HepG2 (cell line): ENCODE results near the gene USP10. TPM values are rescaled to one million over a fixed set of nuclear protein-coding genes. Genes with fewer than 3 reads are reported as not detected.

Experiments used
- ATAC-seq: fragments of 200-7000 bp; cut with Tn5 transposase; 3 replicates; pipeline ENCODE4 v1.9.1; 2020; ENCODE audit warnings: mild to moderate bottlenecking, moderate library complexity
- BruUV-seq: library from RNA; stranded (reverse); fragments of 400-500 nt; replicated peaks from 2 replicates; lab custom pipeline; 2021; lab: Mats Ljungman, UMichigan
- CTCF ChIA-PET: fragments of 300-600 bp; formaldehyde crosslinking; extraction: SDS; loops from one replicate; lab custom pipeline; 2021; ENCODE audit warnings: low total read pairs, inconsistent platforms, low intra/inter-chr PET ratio; lab: Yijun Ruan, JAX
- POLR2A ChIA-PET: fragments of 350-600 bp; sonication (Branson Sonifier 250); formaldehyde crosslinking; loops from one replicate; lab custom pipeline; 2020; ENCODE audit warnings: antibody characterized with exemption, inconsistent platforms; lab: Yijun Ruan, JAX
- DNase-seq: peaks from one replicate; pipeline ENCODE4 v3.0.0-alpha.2; 2015; ENCODE audit warnings: low spot score
- FAIRE-seq: peaks from 3 replicates; lab custom pipeline; 2011; peaks lifted over from hg19 to GRCh38; lab: Jason Lieb, UNC
- H2AFZ ChIP-seq: one replicate; pipeline ENCODE4 v1.6.1; 2011; ENCODE audit warnings: low read length, inconsistent platforms
- H3K27ac ChIP-seq: fragments of 300-600 bp; 3 replicates; pipeline ENCODE4 v1.8.0; 2011; ENCODE audit warnings: mixed run types, mild to moderate bottlenecking, mixed read lengths, low read length, inconsistent platforms; ENCODE audit not compliant: insufficient read depth; ENCODE audit errors: extremely low read length
- H3K27me3 ChIP-seq, 2 experiments: fragments of 200-600 bp in 1 of 2; 2 replicates in 1 of 2; 3 replicates in 1 of 2; pipeline versions ENCODE4 v1.6.0 to v1.8.0; 2011; ENCODE audit warnings: low read length in 2 of 2, mild to moderate bottlenecking in 2 of 2, moderate library complexity in 2 of 2, inconsistent platforms in 1 of 2; ENCODE audit not compliant: insufficient read depth in 2 of 2, control insufficient read depth in 1 of 2
- H3K36me3 ChIP-seq, 2 experiments: fragments of 200-600 bp in 1 of 2; replicated peaks in 1 of 2; 2 replicates in 1 of 2; 3 replicates in 1 of 2; pipeline versions ENCODE4 v1.5.1 to v1.8.0; 2011; ENCODE audit warnings: low read length in 2 of 2, inconsistent platforms in 1 of 2; ENCODE audit not compliant: insufficient read depth in 2 of 2, control insufficient read depth in 1 of 2
- H3K4me1 ChIP-seq: 2 replicates; pipeline ENCODE4 v1.5.1; 2012; ENCODE audit warnings: low read length, inconsistent platforms; ENCODE audit not compliant: insufficient read depth
- H3K4me2 ChIP-seq: 2 replicates; pipeline ENCODE4 v1.6.0; 2011; ENCODE audit warnings: low read depth, low read length, inconsistent platforms
- H3K4me3 ChIP-seq, 3 experiments: fragments of 200-600 bp in 1 of 3; sonication (generic), shearing (Covaris generic) in 1 of 3; replicated peaks in 1 of 3; 2 replicates each; pipeline ENCODE4 v1.5.1; 2011 to 2016; ENCODE audit warnings: low read length in 3 of 3, inconsistent platforms in 2 of 3, low read depth in 2 of 3, mild to moderate bottlenecking in 2 of 3, control low read depth in 1 of 3, mixed read lengths in 1 of 3; ENCODE audit not compliant: insufficient read depth in 1 of 3
- H3K79me2 ChIP-seq: one replicate; pipeline ENCODE4 v1.6.1; 2011; ENCODE audit warnings: low read length, inconsistent platforms; ENCODE audit not compliant: insufficient read depth
- H3K9ac ChIP-seq: 2 replicates; pipeline ENCODE4 v1.6.0; 2011; ENCODE audit warnings: mild to moderate bottlenecking, low read depth, low read length, inconsistent platforms; ENCODE audit not compliant: insufficient read depth
- H3K9me3 ChIP-seq: 2 replicates; pipeline ENCODE4 v1.5.1; 2012; ENCODE audit warnings: mild to moderate bottlenecking, low read length
- H4K20me1 ChIP-seq: 2 replicates; pipeline ENCODE4 v1.6.0; 2011; ENCODE audit warnings: inconsistent platforms, mild to moderate bottlenecking, low read length, moderate library complexity; ENCODE audit not compliant: insufficient read depth
- MAFK ChIP-seq, 2 experiments: IDR thresholded peaks in 1 of 2; conservative IDR thresholded peaks in 1 of 2; 2 replicates each; pipeline ENCODE4 v1.6.1; 2011; ENCODE audit warnings: improper control_type of control experiment in 2 of 2, low read length in 2 of 2
- MLLT10 ChIP-seq: sonication (generic); formaldehyde crosslinking; IDR thresholded peaks from 2 replicates; pipeline ENCODE4 v1.4.0; 2020; ENCODE audit warnings: missing genetic modification reagents
- NAIF1 ChIP-seq: sonication (generic); formaldehyde crosslinking; IDR thresholded peaks from 2 replicates; pipeline ENCODE4 v1.5.0; 2020; ENCODE audit warnings: mild to moderate bottlenecking, missing genetic modification reagents, borderline replicate concordance
- PHB2 ChIP-seq: fragments of 450-650 bp; IDR thresholded peaks from 2 replicates; pipeline ENCODE4 v1.6.1; 2018; ENCODE audit not compliant: partially characterized antibody
- ZBTB33 ChIP-seq: sonication (generic); formaldehyde crosslinking; IDR thresholded peaks from 2 replicates; pipeline ENCODE4 v1.4.0; 2020; ENCODE audit warnings: missing genetic modification reagents
- ZNF121 ChIP-seq: sonication (generic); formaldehyde crosslinking; IDR thresholded peaks from 2 replicates; pipeline ENCODE4 v1.5.0; 2020; ENCODE audit warnings: mild to moderate bottlenecking, missing genetic modification reagents
- WGBS: methylation state at CpG from one replicate; pipeline ENCODE4 v1.1.6; 2017; ENCODE audit warnings: low lambda C conversion rate; 5-methylcytosine and 5-hydroxymethylcytosine counted together
- in situ Hi-C: cut with HindIII; loops from 2 replicates; pipeline ENCODE4 v1.10.0; 2017; ENCODE audit warnings: low pct_unique_long_range_greater_than_20kb; ENCODE audit not compliant: extremely low pct_ligation_motif_present
- intact Hi-C: fragments of 100-400 bp; cut with micrococcal nuclease; formaldehyde crosslinking; loops from one replicate; pipeline ENCODE4 v1.10.0; 2022; ENCODE audit not compliant: unreplicated experiment
- polyA plus RNA-seq, 8 experiments: library from polyadenylated mRNA; depleted of rRNA in 3 of 8; stranded (reverse) in 7 of 8; unstranded in 1 of 8; fragments of >200 nt; fragmentation: Illumina TruSeq in 4 of 8; extraction: Trizol in 4 of 8; gene quantifications; 2 replicates each; pipeline versions ENCODE4 v1.2.1 to v1.2.3, GENCODE V29; 2011 to 2016; ENCODE audit warnings: low read depth in 4 of 8, missing spikeins in 1 of 8, mixed read lengths in 1 of 8; ENCODE audit not compliant: insufficient read depth in 1 of 8
- total RNA-seq, 5 experiments: library from RNA; depleted of rRNA; stranded (reverse); fragments of >200 nt; fragmentation: Illumina TruSeq; extraction: Trizol; gene quantifications; 2 replicates each; pipeline ENCODE4 v1.2.3, GENCODE V29; 2016; ENCODE audit warnings: low read depth in 1 of 5
- TF ChIP-seq, protein P1 (sequence below): sonication (generic); formaldehyde crosslinking; IDR thresholded peaks from 2 replicates; pipeline ENCODE4 v1.4.0; 2020; ENCODE audit warnings: missing genetic modification reagents, borderline replicate concordance

USP10 gene
- total and polyA plus RNA-seq, 2 of the 13 experiments (the other 11 are each of a cell fraction or from before 2014, with no cell fraction given): 79.1 to 122 TPM

- in situ Hi-C loops: no loop called here
These were observed 47.2 kb upstream of the USP10 start for GRCh38 chr16:84652566-84652965.

DNA sequence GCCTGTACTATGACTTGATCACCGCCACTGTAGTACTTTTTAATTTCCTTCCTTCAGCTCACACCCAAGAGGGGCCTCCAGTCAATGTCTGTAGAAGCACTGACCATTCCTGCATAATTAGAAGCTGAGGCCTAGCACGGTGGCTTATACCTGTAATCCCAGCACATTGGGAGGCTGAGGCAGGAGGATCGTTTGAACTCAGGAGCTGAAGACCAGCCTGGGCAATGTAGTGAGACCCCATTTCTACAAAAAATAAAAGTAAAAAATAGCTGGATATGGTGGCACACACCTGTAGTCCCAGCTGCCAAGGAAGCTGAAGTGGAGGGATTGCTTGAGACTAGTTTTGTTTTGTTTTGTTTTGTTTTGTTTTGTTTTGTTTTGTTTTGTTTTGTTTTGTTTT lies 45.6 kb upstream of the USP10 start:
- CTCF ChIA-PET: no interaction called here
- H3K27me3 ChIP-seq: no peaks in the 10 kb centered on the region
- no peak for FAIRE-seq
- TF ChIP-seq, protein P1, sequence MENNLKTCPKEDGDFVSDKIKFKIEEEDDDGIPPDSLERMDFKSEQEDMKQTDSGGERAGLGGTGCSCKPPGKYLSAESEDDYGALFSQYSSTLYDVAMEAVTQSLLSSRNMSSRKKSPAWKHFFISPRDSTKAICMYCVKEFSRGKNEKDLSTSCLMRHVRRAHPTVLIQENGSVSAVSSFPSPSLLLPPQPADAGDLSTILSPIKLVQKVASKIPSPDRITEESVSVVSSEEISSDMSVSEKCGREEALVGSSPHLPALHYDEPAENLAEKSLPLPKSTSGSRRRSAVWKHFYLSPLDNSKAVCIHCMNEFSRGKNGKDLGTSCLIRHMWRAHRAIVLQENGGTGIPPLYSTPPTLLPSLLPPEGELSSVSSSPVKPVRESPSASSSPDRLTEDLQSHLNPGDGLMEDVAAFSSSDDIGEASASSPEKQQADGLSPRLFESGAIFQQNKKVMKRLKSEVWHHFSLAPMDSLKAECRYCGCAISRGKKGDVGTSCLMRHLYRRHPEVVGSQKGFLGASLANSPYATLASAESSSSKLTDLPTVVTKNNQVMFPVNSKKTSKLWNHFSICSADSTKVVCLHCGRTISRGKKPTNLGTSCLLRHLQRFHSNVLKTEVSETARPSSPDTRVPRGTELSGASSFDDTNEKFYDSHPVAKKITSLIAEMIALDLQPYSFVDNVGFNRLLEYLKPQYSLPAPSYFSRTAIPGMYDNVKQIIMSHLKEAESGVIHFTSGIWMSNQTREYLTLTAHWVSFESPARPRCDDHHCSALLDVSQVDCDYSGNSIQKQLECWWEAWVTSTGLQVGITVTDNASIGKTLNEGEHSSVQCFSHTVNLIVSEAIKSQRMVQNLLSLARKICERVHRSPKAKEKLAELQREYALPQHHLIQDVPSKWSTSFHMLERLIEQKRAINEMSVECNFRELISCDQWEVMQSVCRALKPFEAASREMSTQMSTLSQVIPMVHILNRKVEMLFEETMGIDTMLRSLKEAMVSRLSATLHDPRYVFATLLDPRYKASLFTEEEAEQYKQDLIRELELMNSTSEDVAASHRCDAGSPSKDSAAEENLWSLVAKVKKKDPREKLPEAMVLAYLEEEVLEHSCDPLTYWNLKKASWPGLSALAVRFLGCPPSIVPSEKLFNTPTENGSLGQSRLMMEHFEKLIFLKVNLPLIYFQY (CRISPR knock-in tag): no peak
- TF ChIP-seq ZNF121: peak; percentile 51; the same call in 1 of the 2 replicates
- no peak for TF ChIP-seq NAIF1 (CRISPR knock-in tag)
- TF ChIP-seq, all 625 proteins: peak for 1
- ATAC-seq: no peak
- Histone ChIP-seq H3K36me3 (peaks cover 17 to 46% of the 10 kb centered on the region in 2 experiments), H3K9me3 (no peaks in the 10 kb centered on the region), H3K79me2 (no peaks in the 10 kb centered on the region), H2AFZ (no peak overlapping the region), H4K20me1 (peaks cover 4% of the 10 kb centered on the region; the same call in 1 of the 2 replicates), H3K27ac (no peak overlapping the region), H3K4me2 (no peak overlapping the region), H3K9ac (no peak overlapping the region), H3K4me3 (no peak overlapping the region), H3K4me1 (peaks cover 18% of the 10 kb centered on the region)
- WGBS: 97% methylated on average over 3 of the region's 3 CpGs
- POLR2A ChIA-PET: no interaction called here
- DNase-seq: no peak
- no TSS peak for BruUV-seq
- in situ Hi-C loops (no loop called here), intact Hi-C loops (no loop called here)

More at GRCh38 chr16:84652566-84652965, 47.2 kb upstream of the USP10 start:
- BruUV-seq: no TSS peak
- no peak for ATAC-seq
- ChIA-PET CTCF (no interaction called here), POLR2A (no interaction called here)
- Histone ChIP-seq H3K9me3 (no peaks in the 10 kb centered on the region), H3K79me2 (no peaks in the 10 kb centered on the region), H3K27ac (no peak overlapping the region), H2AFZ (no peak overlapping the region), H3K27me3 (no peaks in the 10 kb centered on the region), H4K20me1 (peaks cover 5% of the 10 kb centered on the region; the same call in 1 of the 2 replicates), H3K4me2 (no peak overlapping the region), H3K4me3 (no peak overlapping the region), H3K4me1 (peaks cover 26% of the 10 kb centered on the region), H3K36me3 (peaks cover 12 to 30% of the 10 kb centered on the region in 2 experiments), H3K9ac (no peak overlapping the region)
- WGBS: 96% methylated on average over 7 of the region's 7 CpGs
- intact Hi-C loops: no loop called here
- FAIRE-seq: no peak
- no peak for DNase-seq
- TF ChIP-seq PHB2 (no peak), MLLT10 (CRISPR knock-in tag) (no peak), ZBTB33 (CRISPR knock-in tag) (no peak), MAFK (conservative IDR thresholded peaks at IDR 0.05 in 1 of 2, IDR thresholded peaks at IDR 0.05 in 1 of 2; ENCODE audit: low read length in 2 of 2) (0 out of 4 replicates have a peak, but pooled peaks of 1 of the 2 experiments have one; percentile 12)
